ENCODE data around the gene ARHGEF28.

ARHGEF28 gene

GRCh38 chr5:73908846-73909245 lies 282.9 kb downstream of the ARHGEF28 start:
- Histone ChIP-seq H3K27me3 (replicated peaks; ENCODE audit: control insufficient read depth, insufficient read depth, low read length) (no peaks in the 10 kb centered on the region), H3K36me3 (ENCODE audit: control insufficient read depth, insufficient read depth, low read length) (no peaks in the 10 kb centered on the region), H3K4me3 (replicated peaks; ENCODE audit: low read depth, low read length) (no peak overlapping the region)
- TF ChIP-seq, protein P1, sequence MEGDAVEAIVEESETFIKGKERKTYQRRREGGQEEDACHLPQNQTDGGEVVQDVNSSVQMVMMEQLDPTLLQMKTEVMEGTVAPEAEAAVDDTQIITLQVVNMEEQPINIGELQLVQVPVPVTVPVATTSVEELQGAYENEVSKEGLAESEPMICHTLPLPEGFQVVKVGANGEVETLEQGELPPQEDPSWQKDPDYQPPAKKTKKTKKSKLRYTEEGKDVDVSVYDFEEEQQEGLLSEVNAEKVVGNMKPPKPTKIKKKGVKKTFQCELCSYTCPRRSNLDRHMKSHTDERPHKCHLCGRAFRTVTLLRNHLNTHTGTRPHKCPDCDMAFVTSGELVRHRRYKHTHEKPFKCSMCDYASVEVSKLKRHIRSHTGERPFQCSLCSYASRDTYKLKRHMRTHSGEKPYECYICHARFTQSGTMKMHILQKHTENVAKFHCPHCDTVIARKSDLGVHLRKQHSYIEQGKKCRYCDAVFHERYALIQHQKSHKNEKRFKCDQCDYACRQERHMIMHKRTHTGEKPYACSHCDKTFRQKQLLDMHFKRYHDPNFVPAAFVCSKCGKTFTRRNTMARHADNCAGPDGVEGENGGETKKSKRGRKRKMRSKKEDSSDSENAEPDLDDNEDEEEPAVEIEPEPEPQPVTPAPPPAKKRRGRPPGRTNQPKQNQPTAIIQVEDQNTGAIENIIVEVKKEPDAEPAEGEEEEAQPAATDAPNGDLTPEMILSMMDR (IDR thresholded peaks at IDR 0.05; ENCODE audit: insufficient read depth, low read length, poor library complexity, severe bottlenecking), result no peak
- DNase-seq (ENCODE audit: extremely low read depth, insufficient read length), result no peak

- TF ChIP-seq, protein P1 (IDR thresholded peaks at IDR 0.05; ENCODE audit: insufficient read depth, low read length, poor library complexity, severe bottlenecking), result no peak
- Histone ChIP-seq H3K27me3 (replicated peaks; ENCODE audit: control insufficient read depth, insufficient read depth, low read length) (no peaks in the 10 kb centered on the region), H3K36me3 (ENCODE audit: control insufficient read depth, insufficient read depth, low read length) (no peaks in the 10 kb centered on the region), H3K4me3 (replicated peaks; ENCODE audit: low read depth, low read length) (no peak overlapping the region)
- DNase-seq (ENCODE audit: extremely low read depth, insufficient read length), result no peak
Observed at GRCh38 chr5:73909474-73909873, 283.5 kb downstream of the ARHGEF28 start.

DNA sequence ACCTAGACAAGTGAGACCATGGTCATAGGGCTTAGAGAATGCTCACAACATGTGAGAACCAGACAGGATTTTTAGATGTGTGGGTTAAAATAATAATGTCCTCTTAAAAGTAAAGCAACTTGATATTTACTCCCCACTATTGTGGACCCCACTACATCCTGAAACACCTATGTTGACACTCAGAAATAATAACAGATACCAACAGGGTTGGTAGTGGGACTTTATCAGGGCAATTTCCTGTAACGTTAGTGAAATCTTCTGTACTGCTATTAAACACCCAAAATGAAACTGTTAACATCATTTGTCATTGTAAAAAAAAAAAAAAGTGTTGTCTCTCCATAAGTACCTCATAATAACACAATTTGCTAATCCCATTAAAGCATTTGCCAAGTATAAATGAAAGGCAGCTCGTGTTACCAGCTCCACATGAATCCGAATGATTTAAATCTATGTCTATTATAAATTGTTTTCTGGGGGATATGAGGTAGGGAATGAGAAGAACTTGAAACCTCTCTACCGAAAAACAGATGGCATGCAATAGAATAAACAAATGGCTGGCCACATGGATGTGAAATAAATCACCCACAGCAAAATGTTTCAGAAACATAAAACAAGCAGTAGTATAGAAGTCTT lies 285.9 kb downstream of the ARHGEF28 start:
- no peaks in the 10 kb centered on the region for H3K27me3 ChIP-seq (replicated peaks; ENCODE audit: control insufficient read depth, insufficient read depth, low read length)
- TF ChIP-seq, protein P1 (IDR thresholded peaks at IDR 0.05; ENCODE audit: insufficient read depth, low read length, poor library complexity, severe bottlenecking), result no peak
- H3K36me3 ChIP-seq (ENCODE audit: control insufficient read depth, insufficient read depth, low read length), result no peaks in the 10 kb centered on the region
- peak; percentile 30 for DNase-seq (ENCODE audit: extremely low read depth, insufficient read length)
- no peak overlapping the region for H3K4me3 ChIP-seq (replicated peaks; ENCODE audit: low read depth, low read length)

GRCh38 chr5:73912821-73913271 lies 286.9 kb downstream of the ARHGEF28 start:
- TF ChIP-seq, protein P1 (IDR thresholded peaks at IDR 0.05; ENCODE audit: insufficient read depth, low read length, poor library complexity, severe bottlenecking), result no peak
- no peaks in the 10 kb centered on the region for H3K36me3 ChIP-seq (ENCODE audit: control insufficient read depth, insufficient read depth, low read length)
- DNase-seq (ENCODE audit: extremely low read depth, insufficient read length), result peak; percentile 59
- H3K27me3 ChIP-seq (replicated peaks; ENCODE audit: control insufficient read depth, insufficient read depth, low read length), result no peaks in the 10 kb centered on the region
- H3K4me3 ChIP-seq (replicated peaks; ENCODE audit: low read depth, low read length), result no peak overlapping the region

GRCh38 chr5:73913971-73914370 lies 288.0 kb downstream of the ARHGEF28 start:
- Histone ChIP-seq H3K27me3 (replicated peaks; ENCODE audit: control insufficient read depth, insufficient read depth, low read length) (no peaks in the 10 kb centered on the region), H3K36me3 (ENCODE audit: control insufficient read depth, insufficient read depth, low read length) (no peaks in the 10 kb centered on the region), H3K4me3 (replicated peaks; ENCODE audit: low read depth, low read length) (no peak overlapping the region)
- DNase-seq (ENCODE audit: extremely low read depth, insufficient read length), result no peak
- TF ChIP-seq, protein P1 (IDR thresholded peaks at IDR 0.05; ENCODE audit: insufficient read depth, low read length, poor library complexity, severe bottlenecking), result no peak

DNA sequence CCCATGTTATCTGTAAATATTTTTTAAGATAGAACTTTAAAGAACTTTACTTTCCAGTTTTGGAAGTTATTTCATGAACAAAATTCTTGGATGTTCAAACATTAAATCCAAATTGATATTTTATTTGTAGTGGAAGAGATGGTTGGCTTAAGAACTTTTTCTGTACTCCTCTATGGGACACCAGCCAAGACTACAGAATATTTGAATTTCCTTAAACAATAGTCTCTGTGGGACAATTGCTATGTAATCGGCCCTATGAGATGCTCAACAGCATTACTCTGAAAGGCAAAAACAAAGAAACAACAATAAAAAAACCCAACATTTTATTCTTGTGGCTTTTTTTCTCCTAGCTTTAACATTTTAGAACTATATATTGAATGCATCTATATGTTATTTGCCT lies 289.3 kb downstream of the ARHGEF28 start:
- no peak overlapping the region for H3K4me3 ChIP-seq (replicated peaks; ENCODE audit: low read depth, low read length)
- DNase-seq (ENCODE audit: extremely low read depth, insufficient read length), result no peak
- TF ChIP-seq, protein P1 (IDR thresholded peaks at IDR 0.05; ENCODE audit: insufficient read depth, low read length, poor library complexity, severe bottlenecking), result no peak
- H3K27me3 ChIP-seq (replicated peaks; ENCODE audit: control insufficient read depth, insufficient read depth, low read length), result no peaks in the 10 kb centered on the region
- no peaks in the 10 kb centered on the region for H3K36me3 ChIP-seq (ENCODE audit: control insufficient read depth, insufficient read depth, low read length)

Measured in GM06990 (cell line).